Activated CD4-positive, alpha-beta T cell treated with anti-CD3 and anti-CD28 coated beads, Interleukin-10, Interleukin-2, amounts not matched to agents 100 ng/mL and 50 ng/mL, durations not matched to agents 16 hours and 8 hours (primary cell): Measurements from ENCODE around the gene PCSK9.
"Not testable (repeated sequence)": the region's sequence is repeated elsewhere in the genome, so short reads cannot be mapped to it uniquely, and the experiment has no call there.

ENCODE experiments used
- DNase-seq: peaks from one replicate; pipeline ENCODE4 v3.0.0-alpha.2; 2020

The PCSK9 gene

DNA sequence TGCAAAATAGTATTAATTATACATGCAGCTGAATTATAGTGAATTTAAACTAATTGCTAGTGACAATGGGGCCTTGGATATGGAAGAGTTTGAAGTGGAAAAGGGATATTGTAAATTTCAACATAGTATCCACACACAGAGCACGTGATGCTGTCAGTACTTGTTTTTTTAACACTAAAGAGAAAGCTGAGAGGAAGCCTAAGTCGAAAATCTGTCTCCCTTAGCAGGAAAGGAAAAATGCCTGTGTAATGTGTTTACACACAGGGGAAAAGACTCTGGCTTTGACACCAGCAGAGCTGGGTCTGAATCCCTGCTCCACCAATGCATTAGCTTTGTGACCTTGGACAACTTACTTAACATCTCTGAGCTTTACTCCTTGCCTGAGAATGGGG lies 42.6 kb downstream of the PCSK9 start:
- no peak for DNase-seq

- no peak for DNase-seq
Measured at GRCh38 chr1:55084257-55084656, 44.9 kb downstream of the PCSK9 start.

- no peak for DNase-seq
Measured at GRCh38 chr1:55087439-55087838, 48.1 kb downstream of the PCSK9 start.

- DNase-seq: peak; percentile 21
Measured at GRCh38 chr1:55088413-55088812, 49.1 kb downstream of the PCSK9 start.

- no peak for DNase-seq
Measured at GRCh38 chr1:55089683-55090082, 50.3 kb downstream of the PCSK9 start.

- no peak for DNase-seq
Measured at GRCh38 chr1:55092475-55092874, 53.1 kb downstream of the PCSK9 start.

GRCh38 chr1:55095095-55095494 lies 55.7 kb downstream of the PCSK9 start:
- no peak for DNase-seq

DNA sequence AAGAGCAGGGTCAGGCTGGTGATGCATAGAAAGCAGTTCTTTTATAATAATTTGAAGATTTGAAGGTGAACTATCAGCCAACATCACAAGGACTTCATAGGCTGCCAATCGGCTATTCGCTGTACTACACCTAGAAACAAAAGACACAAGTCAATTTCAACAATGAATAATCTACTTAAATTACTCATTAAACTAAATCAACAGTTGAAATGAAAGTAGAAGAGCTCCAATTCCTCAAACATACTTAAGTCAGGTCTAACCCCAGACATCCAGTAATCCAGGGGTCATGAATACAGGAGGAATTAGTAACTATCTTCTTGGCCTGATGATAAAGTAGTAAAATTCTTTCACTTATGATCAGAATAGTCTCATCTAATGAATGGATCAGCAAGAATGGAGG lies 64.5 kb downstream of the PCSK9 start:
- DNase-seq: no peak

GRCh38 chr1:55107101-55107500 lies 67.8 kb downstream of the PCSK9 start:
- no peak for DNase-seq

DNA sequence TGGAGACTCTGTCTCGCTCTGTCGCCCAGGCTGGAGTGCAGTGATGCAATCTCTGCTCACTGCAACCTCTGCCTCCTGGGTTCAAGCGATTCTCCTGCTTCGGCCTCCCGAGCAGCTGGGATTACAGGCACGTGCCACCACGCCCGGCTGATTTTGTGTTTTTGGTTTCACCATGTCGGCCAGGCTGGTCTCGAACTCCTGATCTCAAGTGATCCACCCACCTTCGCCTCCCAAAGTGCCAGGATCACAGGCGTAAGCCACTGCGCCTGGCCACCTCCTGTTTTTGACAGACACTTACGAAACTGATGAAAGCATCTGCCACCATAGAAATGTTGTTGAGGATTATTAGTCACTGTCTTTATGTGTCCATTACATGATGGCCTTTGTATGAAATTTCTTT lies 69.7 kb downstream of the PCSK9 start:
- DNase-seq: not testable (repeated sequence)
